Raji (cell line): Measurements from ENCODE around the gene CORO1A.
"Not testable (repeated sequence)": the region's sequence is repeated elsewhere in the genome, so short reads cannot be mapped to it uniquely, and the experiment has no call there.

Experiments
- POLR2A ChIP-seq: IDR thresholded peaks from 2 replicates; pipeline ENCODE4 v1.6.1; 2011; ENCODE audit warnings: low read depth, low read length, control low read depth; ENCODE audit not compliant: insufficient read depth

The CORO1A gene

DNA sequence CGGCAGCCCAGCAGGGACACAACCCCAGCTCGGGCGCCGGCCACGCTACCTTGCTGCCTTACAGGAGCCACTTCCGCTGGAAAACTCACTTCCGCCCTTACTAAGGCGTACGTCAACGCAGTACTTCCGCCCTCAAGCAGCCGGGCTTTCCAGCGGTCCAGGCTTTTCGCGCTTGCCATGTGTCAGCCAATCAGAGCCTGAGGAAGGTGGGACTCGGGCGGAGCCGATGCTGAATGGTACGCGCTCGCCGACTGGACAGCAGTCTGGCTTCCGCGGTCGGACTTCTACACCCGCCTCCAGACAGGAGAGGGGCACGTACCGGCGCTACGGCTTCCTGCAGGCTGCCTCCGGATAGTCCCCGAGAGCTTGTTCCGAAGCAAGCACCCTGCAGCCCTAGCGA, 10.2 kb downstream of the CORO1A start, which contains the start of the genes BOLA2B and SLX1A:
TSS of gene BOLA2B (minus strand) at position 52 of the 400 bp plus-strand sequence. CDS start 71 bp downstream, outside the sequence.
TSS of gene SLX1A (plus strand) at position 261 of the 400 bp plus-strand sequence. CDS start 210 bp downstream, outside the sequence.
- TF ChIP-seq POLR2A: not testable (repeated sequence)

DNA sequence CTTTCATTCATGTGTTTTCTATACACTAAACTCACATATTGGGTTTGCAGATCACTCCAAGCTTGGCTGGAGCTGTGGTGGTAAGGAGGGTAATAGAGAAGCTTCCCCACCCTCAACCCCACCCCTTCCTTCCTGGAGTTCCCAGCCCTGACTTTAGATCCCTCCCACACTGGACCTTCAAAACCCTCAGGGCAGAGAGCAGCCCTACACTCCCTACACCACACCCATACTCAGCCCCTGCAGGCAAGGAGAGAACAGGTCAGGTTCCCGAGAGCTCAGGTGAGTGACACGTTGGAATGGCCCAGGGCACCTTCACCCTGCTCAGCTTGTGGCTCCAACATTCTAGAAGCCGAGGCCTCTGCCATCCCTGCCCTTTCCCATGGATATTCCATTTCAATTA, 15.6 kb downstream of the CORO1A start, which contains the start of gene SULT1A3:
TSS of gene SULT1A3 (plus strand) at position 207 of the 400 bp plus-strand sequence. CDS start 1,474 bp downstream, outside the sequence.
- not testable (repeated sequence) for TF ChIP-seq POLR2A
